Parathyroid adenoma (tissue), 2 donors: ENCODE results near the gene CYTH4.

ENCODE experiments used
- H2AFZ ChIP-seq: fragments of 300-600 bp; sonication (generic); one replicate; pipeline ENCODE4 v1.7.0; 2017; ENCODE audit warnings: antibody characterized with exemption, mild to moderate bottlenecking
- H3K27ac ChIP-seq: fragments of 300-600 bp; sonication (generic); one replicate; pipeline ENCODE4 v1.7.0; 2017
- H3K27me3 ChIP-seq: fragments of 300-600 bp; sonication (generic); one replicate; pipeline ENCODE4 v1.7.0; 2017; ENCODE audit warnings: low read length; ENCODE audit not compliant: control insufficient read depth, insufficient read depth
- H3K36me3 ChIP-seq: fragments of 300-600 bp; sonication (generic); one replicate; pipeline ENCODE4 v1.7.0; 2017; ENCODE audit warnings: low read length; ENCODE audit not compliant: control insufficient read depth, insufficient read depth
- H3K4me1 ChIP-seq: fragments of 300-600 bp; sonication (generic); one replicate; pipeline ENCODE4 v1.7.0; 2017; ENCODE audit warnings: control low read depth
- H3K4me2 ChIP-seq: fragments of 300-600 bp; sonication (generic); one replicate; pipeline ENCODE4 v1.7.0; 2017; ENCODE audit warnings: low read length
- H3K4me3 ChIP-seq: fragments of 300-600 bp; sonication (generic); one replicate; pipeline ENCODE4 v1.7.0; 2017; ENCODE audit warnings: low read depth, low read length
- H3K79me2 ChIP-seq: fragments of 300-600 bp; sonication (generic); one replicate; pipeline ENCODE4 v1.7.0; 2017; ENCODE audit warnings: control low read depth
- H3K9ac ChIP-seq: fragments of 300-600 bp; sonication (generic); one replicate; pipeline ENCODE4 v1.7.0; 2017; ENCODE audit warnings: mild to moderate bottlenecking
- H3K9me3 ChIP-seq: fragments of 300-600 bp; sonication (generic); one replicate; pipeline ENCODE4 v1.7.0; 2017; ENCODE audit warnings: low read length; ENCODE audit not compliant: control insufficient read depth
- TF ChIP-seq, protein P1 (sequence below): fragments of 300-600 bp; sonication (generic); IDR thresholded peaks from one replicate; pipeline ENCODE4 v1.7.0; 2017; ENCODE audit warnings: antibody characterized with exemption, mild to moderate bottlenecking
- donor health status: primary hyperparathyroidism.

Gene CYTH4

DNA sequence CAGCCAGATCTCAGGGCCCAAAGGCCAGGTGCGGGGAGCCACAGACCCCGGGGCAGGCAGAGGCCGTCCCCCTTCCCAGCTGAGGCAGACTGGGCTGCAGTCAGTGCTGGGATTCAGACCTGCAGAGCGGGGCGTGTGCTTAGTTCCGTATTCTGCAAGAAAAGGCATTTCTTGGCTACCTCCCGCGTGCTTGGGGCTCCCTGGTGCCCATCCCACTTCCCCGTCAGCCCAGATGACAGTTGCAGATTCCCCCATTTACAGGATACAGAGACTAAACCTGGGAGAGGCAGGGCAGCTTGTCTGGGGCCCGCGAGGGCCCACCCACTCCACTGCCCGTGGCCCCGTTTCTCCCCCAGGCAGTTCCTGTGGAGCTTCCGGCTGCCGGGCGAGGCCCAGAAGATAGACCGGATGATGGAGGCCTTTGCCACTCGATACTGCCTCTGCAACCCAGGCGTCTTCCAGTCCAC is 18.3 kb downstream of the CYTH4 start:
- TF ChIP-seq, protein P1, sequence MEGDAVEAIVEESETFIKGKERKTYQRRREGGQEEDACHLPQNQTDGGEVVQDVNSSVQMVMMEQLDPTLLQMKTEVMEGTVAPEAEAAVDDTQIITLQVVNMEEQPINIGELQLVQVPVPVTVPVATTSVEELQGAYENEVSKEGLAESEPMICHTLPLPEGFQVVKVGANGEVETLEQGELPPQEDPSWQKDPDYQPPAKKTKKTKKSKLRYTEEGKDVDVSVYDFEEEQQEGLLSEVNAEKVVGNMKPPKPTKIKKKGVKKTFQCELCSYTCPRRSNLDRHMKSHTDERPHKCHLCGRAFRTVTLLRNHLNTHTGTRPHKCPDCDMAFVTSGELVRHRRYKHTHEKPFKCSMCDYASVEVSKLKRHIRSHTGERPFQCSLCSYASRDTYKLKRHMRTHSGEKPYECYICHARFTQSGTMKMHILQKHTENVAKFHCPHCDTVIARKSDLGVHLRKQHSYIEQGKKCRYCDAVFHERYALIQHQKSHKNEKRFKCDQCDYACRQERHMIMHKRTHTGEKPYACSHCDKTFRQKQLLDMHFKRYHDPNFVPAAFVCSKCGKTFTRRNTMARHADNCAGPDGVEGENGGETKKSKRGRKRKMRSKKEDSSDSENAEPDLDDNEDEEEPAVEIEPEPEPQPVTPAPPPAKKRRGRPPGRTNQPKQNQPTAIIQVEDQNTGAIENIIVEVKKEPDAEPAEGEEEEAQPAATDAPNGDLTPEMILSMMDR, result no peak
- Histone ChIP-seq H3K4me3 (no peak overlapping the region), H3K27me3 (no peaks in the 10 kb centered on the region), H3K9me3 (no peaks in the 10 kb centered on the region), H3K36me3 (no peaks in the 10 kb centered on the region), H3K4me1 (no peaks in the 10 kb centered on the region), H2AFZ (no peak overlapping the region), H3K4me2 (no peak overlapping the region), H3K79me2 (no peaks in the 10 kb centered on the region), H3K27ac (no peak overlapping the region), H3K9ac (no peak overlapping the region)

DNA sequence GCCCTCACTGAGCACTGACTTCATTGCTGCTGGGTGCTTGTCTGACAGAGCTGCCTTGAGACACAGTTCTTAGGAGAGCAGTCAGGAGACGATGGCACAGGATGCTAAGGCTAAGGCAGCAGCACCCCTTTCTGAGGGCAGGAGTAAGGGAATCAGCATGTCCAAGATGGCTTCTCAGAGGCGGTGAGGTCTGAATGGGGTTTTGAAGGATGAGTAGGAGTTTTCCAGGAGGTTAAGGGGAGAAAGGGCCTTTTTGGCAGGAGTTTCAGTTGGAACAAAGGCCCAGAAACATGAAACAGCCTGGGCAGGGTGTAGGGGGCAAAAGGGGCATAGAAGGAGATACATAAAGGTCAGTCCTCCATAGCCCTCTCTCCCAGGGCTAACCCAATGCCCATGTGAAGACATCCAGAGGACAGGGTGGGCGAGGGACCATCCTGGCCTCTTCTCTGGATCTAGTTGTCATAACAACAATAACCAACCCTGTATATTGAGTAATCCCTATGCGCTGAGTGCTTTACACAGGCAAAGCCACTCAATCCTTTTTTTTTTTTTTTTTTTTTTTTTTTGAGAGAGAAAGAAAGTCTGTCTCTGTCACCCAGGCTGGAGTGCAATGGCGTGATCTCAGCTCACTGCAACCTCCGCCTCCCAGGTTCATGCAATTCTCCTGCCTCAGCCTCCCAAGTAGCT is 19.0 kb downstream of the CYTH4 start:
- H3K36me3 ChIP-seq, result no peaks in the 10 kb centered on the region
- TF ChIP-seq, protein P1, result no peak
- no peaks in the 10 kb centered on the region for H3K79me2 ChIP-seq
- H3K4me3 ChIP-seq, result no peak overlapping the region
- H3K4me1 ChIP-seq, result no peaks in the 10 kb centered on the region
- H2AFZ ChIP-seq, result no peak overlapping the region
- no peak overlapping the region for H3K4me2 ChIP-seq
- no peaks in the 10 kb centered on the region for H3K9me3 ChIP-seq
- H3K27ac ChIP-seq, result no peak overlapping the region
- H3K27me3 ChIP-seq, result no peaks in the 10 kb centered on the region
- no peak overlapping the region for H3K9ac ChIP-seq

DNA sequence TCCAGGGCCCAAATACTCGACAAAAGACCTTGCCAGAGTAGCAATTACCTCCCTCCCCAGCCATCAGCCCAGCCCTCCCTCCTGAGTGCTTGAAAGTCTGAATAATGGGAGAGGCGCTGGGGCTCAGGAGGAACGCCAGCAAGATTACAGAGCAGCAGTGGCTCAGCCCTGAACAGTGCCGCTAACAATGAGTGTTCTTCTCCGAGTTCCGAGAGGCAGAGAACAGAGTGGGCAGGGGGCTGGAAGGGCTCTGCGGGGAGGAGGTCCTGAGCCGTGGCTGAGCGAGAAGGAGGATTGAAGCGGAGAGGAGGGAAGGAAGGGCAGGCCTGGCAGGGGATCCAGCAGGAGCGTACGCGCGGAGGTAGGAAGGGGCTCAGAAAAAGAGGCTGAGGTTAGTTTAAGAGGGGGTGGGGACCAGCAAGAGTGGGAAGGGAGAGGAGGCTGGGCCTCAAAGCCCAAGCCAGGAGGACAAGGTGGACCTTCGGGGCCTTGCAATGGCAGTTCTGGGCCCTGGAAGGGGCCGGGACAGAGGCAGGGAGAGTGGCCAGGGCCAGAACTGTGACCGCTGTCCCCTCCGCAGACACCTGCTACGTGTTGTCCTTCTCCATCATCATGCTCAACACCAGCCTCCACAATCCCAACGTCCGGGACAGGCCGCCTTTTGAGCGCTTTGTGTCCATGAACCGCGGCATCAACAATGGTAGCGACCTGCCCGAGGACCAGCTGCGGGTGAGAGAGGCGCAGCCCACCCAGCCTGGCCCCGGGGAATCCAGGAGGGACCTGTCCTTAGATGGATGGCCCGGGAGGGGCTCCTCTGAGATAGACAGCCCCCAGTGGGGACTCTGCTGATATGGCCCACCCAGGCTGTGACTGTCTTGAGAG is 20.6 kb downstream of the CYTH4 start:
- Histone ChIP-seq H3K27ac (no peak overlapping the region), H3K9ac (no peak overlapping the region), H3K4me3 (no peak overlapping the region), H3K4me2 (no peak overlapping the region), H3K9me3 (no peaks in the 10 kb centered on the region), H3K79me2 (no peaks in the 10 kb centered on the region), H2AFZ (no peak overlapping the region), H3K27me3 (no peaks in the 10 kb centered on the region), H3K4me1 (no peaks in the 10 kb centered on the region), H3K36me3 (no peaks in the 10 kb centered on the region)
- TF ChIP-seq, protein P1, result no peak

DNA sequence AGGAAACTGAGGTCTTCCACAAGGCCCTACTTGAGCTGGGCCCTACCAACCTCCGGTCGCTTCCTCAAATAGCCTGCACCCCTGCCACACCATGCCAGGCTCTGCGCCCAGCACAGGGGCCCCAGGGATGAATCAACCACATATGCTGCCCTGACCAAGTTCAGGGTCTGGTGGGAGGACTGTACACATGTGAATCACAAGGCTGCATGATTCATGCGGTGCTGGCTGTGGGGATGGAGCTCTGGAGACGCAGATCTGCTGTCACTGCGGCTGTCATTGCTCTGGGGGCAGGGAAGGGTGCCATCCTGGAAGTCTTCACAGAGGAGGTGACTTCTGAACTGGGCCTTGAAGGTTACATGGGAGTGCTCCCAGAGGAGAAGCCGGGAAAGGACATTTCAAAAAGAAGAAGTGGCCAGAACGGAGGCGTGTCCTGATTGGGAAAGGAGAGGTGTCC is 21.5 kb downstream of the CYTH4 start:
- Histone ChIP-seq H2AFZ (no peak overlapping the region), H3K27ac (no peak overlapping the region), H3K36me3 (no peaks in the 10 kb centered on the region), H3K79me2 (no peaks in the 10 kb centered on the region), H3K4me1 (no peaks in the 10 kb centered on the region), H3K4me2 (no peak overlapping the region), H3K9ac (no peak overlapping the region), H3K9me3 (no peaks in the 10 kb centered on the region), H3K4me3 (no peak overlapping the region), H3K27me3 (no peaks in the 10 kb centered on the region)
- TF ChIP-seq, protein P1, result no peak
